Measurements from ENCODE around the gene GPAM. TPM values are rescaled to one million over a fixed set of nuclear protein-coding genes. Genes with fewer than 3 reads are reported as not detected.

GPAM gene
- total RNA-seq, 2 experiments from 2014 or later, result 7.5 to 13.0 TPM

- Histone ChIP-seq H3K4me3 (ENCODE audit: low read depth, low read length, poor library complexity, severe bottlenecking) (no peak overlapping the region), H3K36me3 (ENCODE audit: insufficient read depth, low read length) (no peaks in the 10 kb centered on the region), H3K27ac (ENCODE audit: low read depth, low read length, poor library complexity, severe bottlenecking) (no peak overlapping the region), H3K9me3 (ENCODE audit: low read length) (no peaks in the 10 kb centered on the region), H3K4me2 (ENCODE audit: low read length) (no peak overlapping the region), H3K9me2 (ENCODE audit: insufficient read depth, low read length) (no peaks in the 10 kb centered on the region), H2AFZ (ENCODE audit: low read length) (no peak overlapping the region), H3K4me1 (ENCODE audit: insufficient read depth, low read length, poor library complexity, severe bottlenecking) (no peaks in the 10 kb centered on the region), H3K79me2 (ENCODE audit: insufficient read depth, low read depth, low read length) (no peaks in the 10 kb centered on the region), H4K20me1 (ENCODE audit: insufficient read depth, low read length) (no peaks in the 10 kb centered on the region)
- TF ChIP-seq EZH2phosphoT487 (IDR thresholded peaks at IDR 0.05; ENCODE audit: borderline replicate concordance, low read depth, low read length), result no peak
- TF ChIP-seq, protein P1, sequence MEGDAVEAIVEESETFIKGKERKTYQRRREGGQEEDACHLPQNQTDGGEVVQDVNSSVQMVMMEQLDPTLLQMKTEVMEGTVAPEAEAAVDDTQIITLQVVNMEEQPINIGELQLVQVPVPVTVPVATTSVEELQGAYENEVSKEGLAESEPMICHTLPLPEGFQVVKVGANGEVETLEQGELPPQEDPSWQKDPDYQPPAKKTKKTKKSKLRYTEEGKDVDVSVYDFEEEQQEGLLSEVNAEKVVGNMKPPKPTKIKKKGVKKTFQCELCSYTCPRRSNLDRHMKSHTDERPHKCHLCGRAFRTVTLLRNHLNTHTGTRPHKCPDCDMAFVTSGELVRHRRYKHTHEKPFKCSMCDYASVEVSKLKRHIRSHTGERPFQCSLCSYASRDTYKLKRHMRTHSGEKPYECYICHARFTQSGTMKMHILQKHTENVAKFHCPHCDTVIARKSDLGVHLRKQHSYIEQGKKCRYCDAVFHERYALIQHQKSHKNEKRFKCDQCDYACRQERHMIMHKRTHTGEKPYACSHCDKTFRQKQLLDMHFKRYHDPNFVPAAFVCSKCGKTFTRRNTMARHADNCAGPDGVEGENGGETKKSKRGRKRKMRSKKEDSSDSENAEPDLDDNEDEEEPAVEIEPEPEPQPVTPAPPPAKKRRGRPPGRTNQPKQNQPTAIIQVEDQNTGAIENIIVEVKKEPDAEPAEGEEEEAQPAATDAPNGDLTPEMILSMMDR (conservative IDR thresholded peaks at IDR 0.05; ENCODE audit: low read length), result no peak
- ChIA-PET CTCF (ENCODE audit: unreplicated experiment) (no interaction called here), POLR2A (no interaction called here)
- intact Hi-C loops (cut with micrococcal nuclease; ENCODE audit: unreplicated experiment), result no loop called here
- BruUV-seq (replicated peaks), result no TSS peak
- no peak for DNase-seq (ENCODE audit: low spot score)
Observed at GRCh38 chr10:112126172-112126571, 57.4 kb downstream of the GPAM start.

DNA sequence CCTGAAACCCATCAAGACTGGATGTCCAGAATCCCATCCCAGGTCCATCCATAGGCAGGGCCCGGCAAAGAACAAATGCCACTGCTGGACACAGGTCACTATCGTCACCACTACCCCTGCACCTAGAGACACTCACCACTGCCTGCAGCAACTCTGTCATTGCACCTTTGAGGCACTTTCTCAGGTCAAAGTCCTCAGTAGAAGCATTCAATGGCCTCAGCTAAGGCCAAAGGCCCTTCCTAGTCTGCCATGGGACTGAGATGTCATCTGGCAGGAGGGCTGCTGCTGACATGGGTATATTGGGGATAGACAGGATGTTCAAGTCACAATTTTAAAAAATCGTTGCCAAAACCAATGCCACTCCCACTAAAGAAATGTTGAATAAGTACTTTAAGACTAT lies 58.7 kb downstream of the GPAM start:
- Histone ChIP-seq H3K27ac (ENCODE audit: low read depth, low read length, poor library complexity, severe bottlenecking) (no peak overlapping the region), H3K9me2 (ENCODE audit: insufficient read depth, low read length) (no peaks in the 10 kb centered on the region), H4K20me1 (ENCODE audit: insufficient read depth, low read length) (no peaks in the 10 kb centered on the region), H3K36me3 (ENCODE audit: insufficient read depth, low read length) (no peaks in the 10 kb centered on the region), H3K79me2 (ENCODE audit: insufficient read depth, low read depth, low read length) (no peaks in the 10 kb centered on the region), H3K4me1 (ENCODE audit: insufficient read depth, low read length, poor library complexity, severe bottlenecking) (no peaks in the 10 kb centered on the region), H3K4me2 (ENCODE audit: low read length) (no peak overlapping the region), H2AFZ (ENCODE audit: low read length) (no peak overlapping the region), H3K4me3 (ENCODE audit: low read depth, low read length, poor library complexity, severe bottlenecking) (no peak overlapping the region), H3K9me3 (ENCODE audit: low read length) (no peaks in the 10 kb centered on the region)
- DNase-seq (ENCODE audit: low spot score), result no peak
- no peak for TF ChIP-seq EZH2phosphoT487 (IDR thresholded peaks at IDR 0.05; ENCODE audit: borderline replicate concordance, low read depth, low read length)
- TF ChIP-seq, protein P1 (conservative IDR thresholded peaks at IDR 0.05; ENCODE audit: low read length), result no peak
- BruUV-seq (replicated peaks), result no TSS peak
- intact Hi-C loops (cut with micrococcal nuclease; ENCODE audit: unreplicated experiment), result no loop called here
- ChIA-PET POLR2A (interaction anchor here (0.7 kb wide), 1 partner anchor 387 kb away, joined by 3 read pairs; no protein-coding TSS in a partner anchor), CTCF (ENCODE audit: unreplicated experiment) (no interaction called here)

GRCh38 chr10:112122827-112123226 lies 60.7 kb downstream of the GPAM start:
- POLR2A ChIA-PET, result no interaction called here
- DNase-seq (ENCODE audit: low spot score), result no peak
- Histone ChIP-seq H2AFZ (ENCODE audit: low read length) (no peak overlapping the region), H3K9me3 (ENCODE audit: low read length) (no peaks in the 10 kb centered on the region), H3K79me2 (ENCODE audit: insufficient read depth, low read depth, low read length) (no peaks in the 10 kb centered on the region), H3K4me1 (ENCODE audit: insufficient read depth, low read length, poor library complexity, severe bottlenecking) (no peaks in the 10 kb centered on the region), H3K4me2 (ENCODE audit: low read length) (no peak overlapping the region), H3K36me3 (ENCODE audit: insufficient read depth, low read length) (no peaks in the 10 kb centered on the region), H3K27ac (ENCODE audit: low read depth, low read length, poor library complexity, severe bottlenecking) (no peak overlapping the region), H3K9me2 (ENCODE audit: insufficient read depth, low read length) (no peaks in the 10 kb centered on the region), H4K20me1 (ENCODE audit: insufficient read depth, low read length) (no peaks in the 10 kb centered on the region), H3K4me3 (ENCODE audit: low read depth, low read length, poor library complexity, severe bottlenecking) (no peak overlapping the region)
- CTCF ChIA-PET (ENCODE audit: unreplicated experiment), result no interaction called here
- intact Hi-C loops (cut with micrococcal nuclease; ENCODE audit: unreplicated experiment), result no loop called here
- TF ChIP-seq, protein P1 (conservative IDR thresholded peaks at IDR 0.05; ENCODE audit: low read length), result no peak
- no peak for TF ChIP-seq EZH2phosphoT487 (IDR thresholded peaks at IDR 0.05; ENCODE audit: borderline replicate concordance, low read depth, low read length)
- BruUV-seq (replicated peaks), result no TSS peak
